HG02885 (cell line): Measurements from ENCODE around the gene STMND1.
"Not testable (repeated sequence)": the region's sequence is repeated elsewhere in the genome, so short reads cannot be mapped to it uniquely, and the experiment has no call there.

Experiments used
- ATAC-seq: cut with Tn5 transposase; IDR thresholded peaks from one replicate; pipeline ENCODE4 v1.9.1; 2021; ENCODE audit warnings: mild to moderate bottlenecking; ENCODE audit not compliant: unreplicated experiment, poor library complexity

STMND1 gene

DNA sequence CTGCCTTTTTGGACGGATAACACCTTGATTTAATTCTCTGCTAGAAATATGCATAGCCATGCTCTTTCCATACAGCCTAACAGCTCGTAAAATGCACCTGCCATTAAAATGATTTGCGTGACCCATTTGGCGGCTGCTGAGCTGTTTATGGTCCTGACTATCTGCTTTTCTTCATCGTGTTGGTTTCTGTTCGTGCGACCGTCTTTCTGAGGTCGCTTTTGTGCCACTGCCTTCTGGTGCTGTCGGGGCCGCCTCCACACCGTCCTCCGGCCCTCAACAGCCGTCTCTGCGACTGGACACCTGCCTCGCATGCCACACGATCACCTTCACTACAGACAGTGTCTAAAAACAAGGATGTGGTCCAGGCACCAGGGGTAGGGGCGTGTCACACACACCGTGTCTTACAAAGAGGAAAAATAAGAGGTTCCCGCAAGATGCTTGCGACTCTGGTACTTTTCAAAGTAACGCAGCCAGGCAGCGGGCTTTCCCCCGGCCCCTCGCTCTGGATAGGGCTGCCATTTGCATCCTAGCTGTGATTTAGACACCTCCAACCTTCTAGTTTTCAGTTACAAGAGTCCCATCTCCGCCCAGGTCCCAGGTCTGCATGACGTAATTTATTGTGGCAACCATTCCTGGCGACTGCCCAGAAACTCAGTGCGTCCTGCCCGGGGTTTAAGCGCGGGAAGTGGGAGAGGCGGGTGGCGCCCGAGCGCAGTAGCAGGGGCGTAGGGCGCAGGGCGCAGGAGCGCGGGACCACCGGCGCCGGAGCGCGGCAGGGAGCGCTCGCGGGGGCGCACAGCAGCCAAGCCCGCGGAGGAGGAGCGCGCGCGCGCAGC lies at the start of gene STMND1:
Gene STMND1, plus strand, starts transcription at position 629 of the 836 bp plus-strand sequence. CDS start 208 bp downstream, outside the sequence.
- peak; percentile 49 for ATAC-seq

GRCh38 chr6:17054647-17055046 lies 47.2 kb upstream of the STMND1 start:
- ATAC-seq: no peak

GRCh38 chr6:17057322-17057721 lies 44.5 kb upstream of the STMND1 start:
- ATAC-seq: no peak

DNA sequence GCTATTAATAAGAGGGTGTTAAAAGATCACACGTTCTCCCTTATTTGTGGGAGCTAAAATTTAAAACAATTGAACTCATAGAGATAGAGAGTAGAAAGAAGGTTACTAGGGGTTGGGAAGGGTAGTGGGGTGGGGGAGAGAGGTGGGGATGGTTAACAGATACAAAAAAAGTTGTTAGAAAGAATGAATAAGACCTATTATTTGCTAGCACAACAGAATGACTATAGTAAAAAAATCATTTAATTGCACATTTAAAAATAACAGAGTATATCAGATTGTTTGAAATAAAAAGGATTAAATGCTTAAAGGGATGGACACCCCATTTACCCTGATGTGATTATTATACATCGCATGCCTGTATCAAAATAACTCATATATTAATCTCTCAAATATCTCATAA lies 43.3 kb upstream of the STMND1 start:
- ATAC-seq: no peak

DNA sequence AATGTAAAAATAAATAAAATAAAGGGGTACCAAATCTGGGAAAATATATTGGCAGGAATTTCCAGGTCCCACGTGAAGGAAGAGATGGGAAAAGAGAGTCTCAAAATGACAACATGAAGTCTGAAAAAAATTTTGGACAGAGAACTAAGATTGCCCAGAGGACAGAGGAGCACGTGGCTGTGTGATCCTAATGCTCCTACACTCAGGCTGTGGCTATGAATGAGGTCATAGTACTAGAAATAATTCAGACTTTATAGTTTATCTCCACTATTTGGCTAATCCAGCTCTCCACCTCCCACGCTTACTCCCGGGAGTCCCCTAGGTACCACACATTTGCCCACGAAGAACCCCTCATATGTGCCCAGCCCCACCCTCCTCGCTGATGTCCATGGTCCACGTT lies 42.8 kb upstream of the STMND1 start:
- no peak for ATAC-seq

GRCh38 chr6:17059850-17060249 lies 42.0 kb upstream of the STMND1 start:
- ATAC-seq: no peak

DNA sequence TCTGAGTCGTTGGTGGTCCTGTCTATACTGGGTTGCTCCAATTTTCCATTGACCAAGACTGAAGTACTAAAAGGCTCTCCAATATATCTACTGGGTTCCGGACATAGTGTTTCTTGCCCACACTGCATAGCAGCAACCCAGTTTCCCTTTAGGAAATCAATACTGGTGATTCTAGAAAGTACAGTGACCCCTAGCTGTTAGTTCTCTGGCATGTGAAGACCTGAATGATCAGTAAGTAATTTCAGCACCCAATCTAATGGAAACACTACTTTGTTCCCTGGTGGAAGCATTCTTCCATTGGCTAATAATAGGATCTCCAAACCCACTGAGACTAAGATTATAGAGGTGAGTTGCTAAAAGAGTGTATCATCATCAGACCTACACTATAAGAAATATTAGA lies 40.8 kb upstream of the STMND1 start:
- ATAC-seq: no peak

GRCh38 chr6:17062871-17063440 lies 38.9 kb upstream of the STMND1 start:
- no peak for ATAC-seq

DNA sequence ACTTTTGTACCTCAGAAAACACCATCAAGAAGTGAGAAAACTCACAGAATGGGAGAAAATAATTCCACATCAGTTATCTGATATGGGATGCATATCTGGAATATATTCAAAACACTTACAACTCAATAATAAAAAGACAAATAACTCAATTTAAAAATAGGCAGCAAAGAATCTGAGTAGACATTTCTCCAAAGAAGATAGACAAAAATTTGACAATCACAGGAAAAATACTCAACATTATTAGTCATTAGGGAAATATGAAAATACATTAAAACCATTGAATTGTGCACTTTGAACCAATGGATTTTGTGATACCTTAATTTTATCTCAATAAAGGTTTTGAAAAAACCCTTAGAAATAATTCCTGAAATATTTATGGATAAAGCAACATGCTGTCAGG lies 36.9 kb upstream of the STMND1 start:
- no peak for ATAC-seq

GRCh38 chr6:17066610-17067009 lies 35.2 kb upstream of the STMND1 start:
- ATAC-seq: no peak

- not testable (repeated sequence) for ATAC-seq
These were observed 32.9 kb upstream of the STMND1 start for GRCh38 chr6:17068972-17069371.

GRCh38 chr6:17070400-17070799 lies 31.4 kb upstream of the STMND1 start:
- not testable (repeated sequence) for ATAC-seq

DNA sequence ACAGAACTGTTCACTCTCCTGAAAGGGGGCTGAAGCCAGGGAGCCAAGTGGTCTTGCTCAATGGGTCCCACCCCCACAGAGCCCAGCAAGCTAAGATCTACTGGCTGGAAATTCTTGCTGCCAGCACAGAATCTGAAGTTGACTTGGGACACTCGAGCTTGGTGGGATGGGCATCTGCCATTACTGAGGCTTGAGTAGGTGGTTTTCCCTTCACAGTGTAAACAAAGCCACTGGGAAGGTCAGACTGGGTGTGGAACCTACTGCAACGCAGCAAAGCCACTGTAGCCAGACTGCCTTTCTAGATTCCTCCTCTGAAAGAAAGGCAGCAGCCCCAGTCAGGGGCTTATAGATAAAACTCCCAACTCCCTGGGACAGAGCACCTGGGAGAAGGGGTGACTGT lies 28.3 kb upstream of the STMND1 start:
- not testable (repeated sequence) for ATAC-seq

- no peak for ATAC-seq
These were observed 20.6 kb upstream of the STMND1 start for GRCh38 chr6:17081273-17081672.

DNA sequence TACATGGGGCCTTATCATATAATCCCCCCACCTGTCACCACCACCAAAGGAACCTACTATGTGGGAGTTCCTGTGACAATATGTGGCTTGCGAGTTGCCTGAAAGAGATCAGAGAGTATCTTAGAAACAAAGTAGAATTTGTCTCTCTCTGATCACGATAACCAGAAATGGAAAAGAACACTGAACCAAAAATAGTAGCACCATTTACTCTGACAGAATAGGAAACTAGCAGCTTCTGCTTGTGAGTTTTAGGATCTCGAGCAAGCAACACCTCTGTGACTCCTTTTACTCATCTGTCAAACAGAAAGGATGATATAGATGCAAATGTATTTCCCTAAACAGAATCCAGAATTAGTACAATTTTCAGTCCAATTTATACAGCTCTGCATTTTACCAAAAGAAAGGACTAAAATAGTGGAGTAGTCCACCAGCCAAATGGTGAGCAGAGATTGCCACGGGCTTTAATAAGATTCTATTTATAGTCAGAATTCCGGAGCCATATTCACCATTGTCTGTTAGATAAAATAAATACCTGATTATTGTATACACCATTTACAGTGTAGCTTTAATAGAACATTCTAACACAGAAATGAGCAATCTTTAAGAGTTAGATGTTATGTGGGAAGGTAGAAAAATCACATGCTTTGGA lies 19.9 kb upstream of the STMND1 start:
- no peak for ATAC-seq

DNA sequence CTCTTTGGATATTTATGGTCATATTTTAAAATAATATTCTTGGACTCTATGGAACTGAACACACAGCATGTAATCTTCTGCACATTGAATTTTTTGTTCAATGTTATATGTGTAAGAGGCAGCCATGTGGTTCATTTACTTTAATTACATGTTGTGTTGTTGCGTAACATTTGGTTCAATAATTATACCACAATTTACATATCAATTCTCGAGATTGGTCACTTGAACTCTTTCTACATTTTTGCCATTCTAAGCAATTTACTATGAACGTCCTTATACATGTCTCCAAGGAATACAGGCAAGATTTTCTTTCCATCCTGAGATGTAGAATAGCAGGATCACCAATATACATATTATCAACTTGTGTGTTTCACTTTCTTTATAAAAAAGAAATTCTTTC lies 18.5 kb upstream of the STMND1 start:
- ATAC-seq: no peak

GRCh38 chr6:17086469-17086868 lies 15.4 kb upstream of the STMND1 start:
- ATAC-seq: no peak

- no peak for ATAC-seq
These were observed 13.7 kb upstream of the STMND1 start for GRCh38 chr6:17088091-17088611.

DNA sequence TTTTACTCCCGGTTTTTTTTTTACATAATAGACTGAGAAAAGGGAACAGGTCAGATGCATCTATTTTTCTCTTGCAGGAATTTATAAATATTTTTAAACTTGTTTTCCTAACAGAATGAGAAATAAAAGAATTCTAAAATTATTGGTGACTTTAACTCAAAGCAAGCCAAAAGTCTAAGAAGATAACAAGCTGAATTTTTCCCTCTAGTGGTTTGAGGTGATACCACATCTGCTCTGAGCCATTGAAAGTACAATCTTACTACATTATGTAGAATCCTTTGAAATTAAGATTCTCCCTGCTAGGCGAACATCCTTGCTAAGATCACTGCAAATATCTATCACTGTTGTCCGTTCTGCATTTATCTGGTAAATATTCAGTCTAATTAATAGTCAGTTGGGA lies 10.7 kb upstream of the STMND1 start:
- ATAC-seq: no peak

- no peak for ATAC-seq
These were observed 8.2 kb upstream of the STMND1 start for GRCh38 chr6:17093686-17094085.

DNA sequence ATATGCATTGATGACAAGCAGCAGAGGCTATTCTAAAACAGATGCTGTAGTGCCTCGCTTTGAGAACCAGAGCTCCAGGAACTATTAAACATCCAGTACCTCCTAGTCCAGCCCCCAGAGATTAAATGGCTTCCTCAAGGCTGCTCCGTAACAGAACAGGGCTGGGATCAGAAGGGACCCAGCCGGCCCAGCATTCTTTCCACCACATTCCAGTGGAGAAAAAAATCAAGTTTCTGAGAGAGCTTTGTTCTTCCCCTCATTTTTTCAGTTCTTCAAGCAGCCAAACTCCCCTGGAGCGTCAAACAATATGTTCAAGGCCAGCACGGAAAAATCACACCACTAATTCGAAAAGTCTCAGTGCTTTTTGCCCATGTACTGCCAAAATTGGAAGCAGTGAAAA lies 5.8 kb upstream of the STMND1 start:
- ATAC-seq: no peak
